SK-N-SH (cell line): ENCODE measurements around the gene NME9.

Experiments used
- CHD2 ChIP-seq: fragments of 150-350 bp; IDR thresholded peaks from 2 replicates; pipeline ENCODE4 v1.6.1; 2018; ENCODE audit warnings: low read length; ENCODE audit not compliant: partially characterized antibody
- CTCF ChIP-seq: fragments of 200-600 bp; sonication (generic); IDR thresholded peaks from 2 replicates; pipeline ENCODE4 v1.6.1; 2017; ENCODE audit warnings: antibody characterized with exemption, mild to moderate bottlenecking, moderate library complexity
- EZH2phosphoT487 ChIP-seq: fragments of 200-600 bp; sonication (generic); IDR thresholded peaks from 2 replicates; pipeline ENCODE4 v1.6.1; 2017; ENCODE audit warnings: low read depth, mixed run types, mild to moderate bottlenecking, antibody characterized with exemption, moderate library complexity, borderline replicate concordance
- IRF3 ChIP-seq: fragments of 150-350 bp; IDR thresholded peaks from 2 replicates; pipeline ENCODE4 v1.6.1; 2016; ENCODE audit warnings: mild to moderate bottlenecking, low read depth, low read length
- MAX ChIP-seq: IDR thresholded peaks from 2 replicates; pipeline ENCODE4 v1.4.0; 2012; ENCODE audit warnings: low read depth
- REST ChIP-seq: IDR thresholded peaks from 2 replicates; pipeline ENCODE4 v1.6.1; 2012; ENCODE audit warnings: mild to moderate bottlenecking, low read depth, low read length, moderate library complexity
- USF1 ChIP-seq: IDR thresholded peaks from 2 replicates; pipeline ENCODE4 v1.4.0; 2012; ENCODE audit warnings: low read depth, borderline replicate concordance
- USF2 ChIP-seq: fragments of 150-350 bp; IDR thresholded peaks from 2 replicates; pipeline ENCODE4 v1.6.1; 2017; ENCODE audit warnings: antibody characterized with exemption, low read length, low read depth, borderline replicate concordance
- ZBTB33 ChIP-seq: IDR thresholded peaks from 2 replicates; pipeline ENCODE4 v1.4.0; 2012; ENCODE audit warnings: low read depth, borderline replicate concordance

- TF ChIP-seq IRF3 (no peak), CHD2 (no peak), USF2 (no peak), CTCF (no peak), USF1 (no peak), ZBTB33 (no peak), MAX (no peak), EZH2phosphoT487 (no peak), REST (no peak)
Observed at GRCh38 chr3:138338244-138338643, 8.6 kb upstream of the NME9 start.
